Measurements from ENCODE around the gene TNNT3.

Gene TNNT3

GRCh38 chr11:1888811-1889210 lies 30.7 kb upstream of the TNNT3 start:
- DNase-seq = no peak
- Mint-ChIP-seq H3K27ac (peak overlapping the region; percentile 87), H3K4me1 (ENCODE audit: low read depth) (peaks cover 41% of the 10 kb centered on the region), H3K27me3 (no peaks in the 10 kb centered on the region), H3K36me3 (ENCODE audit: low read depth) (peaks cover 8% of the 10 kb centered on the region), H3K9me3 (no peaks in the 10 kb centered on the region), H3K4me3 (peak overlapping the region; percentile 75)

- Mint-ChIP-seq H3K4me1 (ENCODE audit: low read depth) (peaks cover 41% of the 10 kb centered on the region), H3K4me3 (peak overlapping the region; percentile 75), H3K27ac (peak overlapping the region; percentile 87), H3K27me3 (no peaks in the 10 kb centered on the region), H3K9me3 (no peaks in the 10 kb centered on the region), H3K36me3 (ENCODE audit: low read depth) (peaks cover 8% of the 10 kb centered on the region)
- DNase-seq = peak; percentile 82
Observed at GRCh38 chr11:1889224-1889930, 30.1 kb upstream of the TNNT3 start.

GRCh38 chr11:1889941-1890855 lies 29.3 kb upstream of the TNNT3 start:
- H3K9me3 Mint-ChIP-seq = no peaks in the 10 kb centered on the region
- peak overlapping the region; percentile 75 for H3K4me3 Mint-ChIP-seq
- peak; percentile 67 for DNase-seq
- H3K27ac Mint-ChIP-seq = peak overlapping the region; percentile 87
- H3K4me1 Mint-ChIP-seq (ENCODE audit: low read depth) = peaks cover 41% of the 10 kb centered on the region
- no peaks in the 10 kb centered on the region for H3K27me3 Mint-ChIP-seq
- peaks cover 8% of the 10 kb centered on the region for H3K36me3 Mint-ChIP-seq (ENCODE audit: low read depth)

- H3K27me3 Mint-ChIP-seq = no peaks in the 10 kb centered on the region
- H3K36me3 Mint-ChIP-seq (ENCODE audit: low read depth) = peaks cover 8% of the 10 kb centered on the region
- peaks cover 41% of the 10 kb centered on the region for H3K4me1 Mint-ChIP-seq (ENCODE audit: low read depth)
- peak overlapping the region; percentile 87 for H3K27ac Mint-ChIP-seq
- peak; percentile 64 for DNase-seq
- H3K9me3 Mint-ChIP-seq = no peaks in the 10 kb centered on the region
- peak overlapping the region; percentile 75 for H3K4me3 Mint-ChIP-seq
Observed at GRCh38 chr11:1890856-1891830, 28.4 kb upstream of the TNNT3 start.

GRCh38 chr11:1891831-1892115 lies 27.7 kb upstream of the TNNT3 start, which contains the start of gene PRR33:
Gene PRR33 (minus strand): TSS chr11:1891895. CDS start chr11:1890584, 1,311 bp downstream.
- Mint-ChIP-seq H3K9me3 (no peaks in the 10 kb centered on the region), H3K27ac (peak within 1 kb of the TSS; percentile 87), H3K4me3 (peak within 1 kb of the TSS; percentile 75), H3K4me1 (ENCODE audit: low read depth) (peaks cover 41% of the 10 kb centered on the region), H3K36me3 (ENCODE audit: low read depth) (peaks cover 8% of the 10 kb centered on the region), H3K27me3 (no peaks in the 10 kb centered on the region)
- DNase-seq = no peak

GRCh38 chr11:1892116-1892515 lies 27.4 kb upstream of the TNNT3 start:
- no peak overlapping the region for H3K4me3 Mint-ChIP-seq

GRCh38 chr11:1892558-1892957 lies 26.9 kb upstream of the TNNT3 start:
- no peaks in the 10 kb centered on the region for H3K27me3 Mint-ChIP-seq
- DNase-seq = no peak
- H3K9me3 Mint-ChIP-seq = no peaks in the 10 kb centered on the region
- H3K27ac Mint-ChIP-seq = no peak overlapping the region
- H3K4me1 Mint-ChIP-seq (ENCODE audit: low read depth) = peaks cover 41% of the 10 kb centered on the region
- H3K4me3 Mint-ChIP-seq = no peak overlapping the region
- H3K36me3 Mint-ChIP-seq (ENCODE audit: low read depth) = peaks cover 8% of the 10 kb centered on the region

More at GRCh38 chr11:1892116-1892515, 27.4 kb upstream of the TNNT3 start:
- Mint-ChIP-seq H3K4me1 (ENCODE audit: low read depth) (peaks cover 41% of the 10 kb centered on the region), H3K9me3 (no peaks in the 10 kb centered on the region), H3K27ac (no peak overlapping the region), H3K27me3 (no peaks in the 10 kb centered on the region), H3K36me3 (ENCODE audit: low read depth) (peaks cover 8% of the 10 kb centered on the region)
- no peak for DNase-seq

GRCh38 chr11:1893581-1894359 lies 25.7 kb upstream of the TNNT3 start:
- Mint-ChIP-seq H3K9me3 (no peaks in the 10 kb centered on the region), H3K27ac (no peak overlapping the region), H3K4me3 (no peak overlapping the region), H3K4me1 (ENCODE audit: low read depth) (peaks cover 30% of the 10 kb centered on the region), H3K36me3 (ENCODE audit: low read depth) (peaks cover 8% of the 10 kb centered on the region), H3K27me3 (no peaks in the 10 kb centered on the region)
- DNase-seq = no peak

- Mint-ChIP-seq H3K9me3 (no peaks in the 10 kb centered on the region), H3K36me3 (ENCODE audit: low read depth) (peaks cover 7% of the 10 kb centered on the region), H3K4me3 (no peak overlapping the region), H3K27me3 (peaks cover 7% of the 10 kb centered on the region), H3K4me1 (ENCODE audit: low read depth) (peaks cover 23% of the 10 kb centered on the region), H3K27ac (no peak overlapping the region)
- DNase-seq = no peak
Observed at GRCh38 chr11:1894759-1895158, 24.7 kb upstream of the TNNT3 start.

- peaks cover 7% of the 10 kb centered on the region for H3K27me3 Mint-ChIP-seq
- no peak overlapping the region for H3K27ac Mint-ChIP-seq
- H3K4me3 Mint-ChIP-seq = no peak overlapping the region
- H3K4me1 Mint-ChIP-seq (ENCODE audit: low read depth) = peaks cover 10% of the 10 kb centered on the region
- peaks cover 5% of the 10 kb centered on the region for H3K36me3 Mint-ChIP-seq (ENCODE audit: low read depth)
- DNase-seq = no peak
- H3K9me3 Mint-ChIP-seq = no peaks in the 10 kb centered on the region
Observed at GRCh38 chr11:1896468-1896867, 23.0 kb upstream of the TNNT3 start.

- Mint-ChIP-seq H3K36me3 (ENCODE audit: low read depth) (peaks cover 4% of the 10 kb centered on the region), H3K4me1 (ENCODE audit: low read depth) (peaks cover 9% of the 10 kb centered on the region), H3K27me3 (peaks cover 7% of the 10 kb centered on the region), H3K9me3 (no peaks in the 10 kb centered on the region), H3K4me3 (no peak overlapping the region), H3K27ac (no peak overlapping the region)
- DNase-seq = no peak
Observed at GRCh38 chr11:1896923-1897322, 22.6 kb upstream of the TNNT3 start.

GRCh38 chr11:1899090-1899489 lies 20.4 kb upstream of the TNNT3 start:
- DNase-seq = no peak
- Mint-ChIP-seq H3K27me3 (peaks cover 7% of the 10 kb centered on the region), H3K36me3 (ENCODE audit: low read depth) (no peaks in the 10 kb centered on the region), H3K4me1 (ENCODE audit: low read depth) (no peaks in the 10 kb centered on the region), H3K27ac (no peak overlapping the region), H3K4me3 (no peak overlapping the region), H3K9me3 (no peaks in the 10 kb centered on the region)

- no peak overlapping the region for H3K4me3 Mint-ChIP-seq
- no peak for DNase-seq
- H3K9me3 Mint-ChIP-seq = no peaks in the 10 kb centered on the region
- H3K27ac Mint-ChIP-seq = no peak overlapping the region
- peaks cover 7% of the 10 kb centered on the region for H3K27me3 Mint-ChIP-seq
- H3K36me3 Mint-ChIP-seq (ENCODE audit: low read depth) = no peaks in the 10 kb centered on the region
- no peaks in the 10 kb centered on the region for H3K4me1 Mint-ChIP-seq (ENCODE audit: low read depth)
Observed at GRCh38 chr11:1899686-1900085, 19.8 kb upstream of the TNNT3 start.

All from activated T-cell treated with anti-CD3 and anti-CD28 coated beads, Interleukin-2, amount 50 U/mL, for 24 hours (primary cell).